HG02571 (cell line): ENCODE measurements around the gene TNFRSF8.

Experiments
- ATAC-seq: cut with Tn5 transposase; IDR thresholded peaks from one replicate; pipeline ENCODE4 v1.9.1; 2021; ENCODE audit warnings: mild to moderate bottlenecking, moderate library complexity; ENCODE audit not compliant: unreplicated experiment

The TNFRSF8 gene

DNA sequence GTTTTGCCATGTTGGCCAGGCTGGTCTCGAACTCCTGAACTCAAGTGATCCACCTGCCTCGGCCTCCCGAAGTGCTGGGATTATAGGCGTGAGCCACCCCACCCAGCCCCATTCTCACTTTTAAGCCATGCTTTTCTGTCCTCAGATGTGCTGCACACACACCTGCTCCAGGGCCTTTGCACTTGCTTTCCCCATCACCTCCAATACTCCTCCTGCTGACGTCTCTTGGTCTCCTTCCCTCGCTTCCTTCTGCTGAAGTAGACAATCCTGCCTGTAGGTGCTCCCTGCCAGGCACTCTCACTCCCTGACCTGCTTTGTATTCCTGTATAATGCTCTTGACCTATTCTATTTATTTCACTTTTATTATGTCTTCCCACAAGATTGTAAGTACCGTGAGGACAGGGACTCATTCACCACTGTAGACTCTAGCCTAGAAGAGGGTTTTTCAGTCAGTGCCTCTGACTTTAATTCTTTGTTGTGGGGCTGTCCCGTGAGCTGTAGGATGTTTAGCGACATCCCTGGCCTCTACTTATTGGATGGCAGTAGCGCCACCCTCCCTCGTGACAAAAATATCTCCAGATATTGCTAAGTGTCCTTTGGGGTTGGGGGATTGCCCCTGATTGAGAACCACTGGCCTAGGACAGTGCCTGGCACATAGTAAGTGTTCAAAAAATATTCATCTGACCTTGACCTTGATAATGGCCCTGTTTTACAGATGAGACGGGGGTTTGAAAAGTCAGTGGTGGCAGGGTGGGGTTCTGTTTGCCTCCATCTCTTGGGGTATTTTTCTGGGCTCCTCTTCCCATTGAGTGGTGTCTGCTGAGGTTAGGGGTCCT lies 108.3 kb downstream of the TNFRSF8 start:
- no peak for ATAC-seq

DNA sequence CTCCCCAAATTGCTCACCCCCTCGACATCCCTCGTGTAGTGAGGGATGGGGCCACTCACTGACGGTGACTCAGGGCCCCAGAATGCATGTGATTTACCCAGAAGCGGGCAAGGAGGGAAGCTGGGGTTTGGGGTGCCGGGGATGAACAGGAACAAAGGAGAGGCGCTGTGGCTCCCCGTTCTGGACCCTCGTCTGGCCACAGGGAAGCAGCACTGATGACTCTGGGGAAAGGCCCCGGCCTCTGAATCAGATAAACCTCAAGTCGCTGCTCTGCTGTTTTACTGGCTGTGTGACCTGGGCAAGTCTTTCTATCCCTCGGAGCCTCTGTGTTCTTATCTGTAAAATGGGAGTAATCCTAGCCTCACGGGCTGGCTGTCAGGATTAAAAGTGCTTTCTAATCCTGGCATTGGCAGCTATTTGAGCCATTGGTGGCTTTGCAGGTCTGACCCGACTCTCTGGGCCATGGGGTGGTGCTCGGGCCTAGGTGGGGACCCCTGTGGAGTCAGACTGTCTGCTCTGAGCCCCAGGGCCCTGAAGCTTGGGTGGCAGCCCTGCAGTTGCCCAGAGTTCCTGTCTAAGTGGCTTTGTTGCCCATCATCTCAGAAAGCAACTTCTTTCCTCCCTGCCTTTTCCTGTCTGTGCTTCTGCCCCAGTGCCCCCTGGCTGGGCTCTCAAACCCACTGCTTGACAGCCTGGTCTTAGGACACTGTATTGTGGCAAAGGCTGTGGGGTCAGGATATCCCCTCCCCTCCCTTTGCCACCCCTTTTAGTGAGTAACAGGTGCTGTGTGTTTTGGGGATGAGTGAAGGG lies 109.1 kb downstream of the TNFRSF8 start:
- no peak for ATAC-seq

DNA sequence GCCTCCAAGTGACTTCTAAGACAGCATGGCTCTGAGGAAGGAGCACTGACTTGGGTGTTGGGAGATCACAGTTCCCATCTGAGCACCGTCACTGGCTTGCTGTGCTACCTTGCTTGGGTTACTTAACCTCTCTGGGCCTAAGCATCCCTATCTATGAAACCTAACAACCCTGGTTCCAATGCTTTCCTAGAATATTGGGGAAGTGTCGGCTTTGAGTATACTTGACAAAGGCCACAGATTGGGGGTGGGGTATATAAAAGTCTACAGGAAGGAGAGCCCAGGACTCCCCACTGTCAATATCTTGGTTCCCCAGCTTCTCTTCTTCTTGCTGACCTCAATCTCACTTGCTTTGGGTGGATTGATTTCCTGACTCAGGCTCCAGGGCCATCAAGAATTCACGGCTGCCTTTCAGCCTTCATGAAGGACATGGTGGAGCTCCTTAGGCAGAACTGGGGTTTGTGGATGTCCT lies 110.0 kb downstream of the TNFRSF8 start:
- no peak for ATAC-seq

DNA sequence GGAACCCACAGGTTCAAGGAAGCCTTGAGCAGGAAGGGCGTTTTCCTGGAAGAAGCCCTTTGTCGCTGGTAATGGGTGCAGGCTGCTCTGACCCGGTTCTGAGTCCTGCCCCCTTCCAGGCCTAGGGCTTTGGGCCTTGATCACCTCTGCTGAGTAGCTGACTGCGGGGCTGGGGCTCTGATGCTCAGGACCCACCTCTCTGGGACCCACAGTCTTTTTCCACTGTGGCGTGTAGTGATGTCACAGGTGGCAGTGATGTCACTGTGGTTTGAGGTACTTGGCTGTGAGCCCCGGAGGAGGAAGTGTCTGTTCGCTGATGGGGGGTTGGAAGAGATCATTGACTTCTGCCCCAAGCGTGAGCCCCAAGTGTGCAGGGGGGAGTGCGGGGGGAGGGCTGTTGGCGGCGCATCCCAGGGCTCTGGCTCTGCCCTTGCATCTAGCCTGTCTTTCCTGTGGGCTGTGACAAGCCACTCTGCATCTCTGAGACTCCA lies 110.6 kb downstream of the TNFRSF8 start:
- no peak for ATAC-seq

DNA sequence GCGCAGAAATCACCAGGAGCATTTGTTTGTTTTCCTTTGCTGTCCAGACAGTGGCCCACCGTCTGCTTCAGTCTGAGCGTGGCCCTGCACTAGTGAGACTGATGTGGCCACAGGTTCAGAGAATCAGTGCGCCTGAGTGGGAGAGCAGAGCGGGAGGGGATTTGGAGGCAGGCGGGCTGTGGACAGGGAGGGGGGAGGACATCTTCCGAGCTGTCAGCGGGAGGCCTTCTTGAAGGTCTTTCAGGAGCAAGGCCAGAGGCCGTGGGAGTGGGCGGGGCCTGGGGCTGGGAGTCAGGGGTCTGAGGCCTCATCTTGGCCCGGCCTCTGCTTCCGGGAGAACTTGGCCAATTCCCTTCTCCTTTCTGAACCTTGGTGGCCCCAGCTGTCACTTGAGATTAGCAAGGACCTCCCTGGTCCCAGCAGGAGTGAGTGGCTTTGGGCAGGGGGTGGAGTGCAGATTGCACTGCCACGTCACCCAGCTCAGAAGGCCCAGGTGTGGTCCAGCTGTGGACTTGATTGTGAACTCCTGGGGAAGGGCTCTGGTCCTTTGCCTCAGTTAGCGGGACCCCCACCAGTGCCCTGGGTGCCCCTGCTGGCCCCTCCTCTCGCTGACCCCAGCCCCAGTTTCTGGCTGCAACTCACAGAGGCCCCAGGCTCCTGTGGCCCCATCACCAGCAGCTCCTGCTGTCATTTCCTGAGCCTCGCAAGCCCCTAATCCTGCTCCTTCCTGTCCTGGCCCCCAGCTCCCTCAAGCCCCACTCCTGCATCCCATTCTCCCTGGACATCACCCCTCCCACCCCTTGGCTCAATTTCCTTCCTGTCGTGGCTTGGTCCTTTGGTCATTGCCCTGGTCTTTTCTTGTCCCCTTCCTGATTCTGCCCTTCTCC lies 112.1 kb downstream of the TNFRSF8 start:
- no peak for ATAC-seq

DNA sequence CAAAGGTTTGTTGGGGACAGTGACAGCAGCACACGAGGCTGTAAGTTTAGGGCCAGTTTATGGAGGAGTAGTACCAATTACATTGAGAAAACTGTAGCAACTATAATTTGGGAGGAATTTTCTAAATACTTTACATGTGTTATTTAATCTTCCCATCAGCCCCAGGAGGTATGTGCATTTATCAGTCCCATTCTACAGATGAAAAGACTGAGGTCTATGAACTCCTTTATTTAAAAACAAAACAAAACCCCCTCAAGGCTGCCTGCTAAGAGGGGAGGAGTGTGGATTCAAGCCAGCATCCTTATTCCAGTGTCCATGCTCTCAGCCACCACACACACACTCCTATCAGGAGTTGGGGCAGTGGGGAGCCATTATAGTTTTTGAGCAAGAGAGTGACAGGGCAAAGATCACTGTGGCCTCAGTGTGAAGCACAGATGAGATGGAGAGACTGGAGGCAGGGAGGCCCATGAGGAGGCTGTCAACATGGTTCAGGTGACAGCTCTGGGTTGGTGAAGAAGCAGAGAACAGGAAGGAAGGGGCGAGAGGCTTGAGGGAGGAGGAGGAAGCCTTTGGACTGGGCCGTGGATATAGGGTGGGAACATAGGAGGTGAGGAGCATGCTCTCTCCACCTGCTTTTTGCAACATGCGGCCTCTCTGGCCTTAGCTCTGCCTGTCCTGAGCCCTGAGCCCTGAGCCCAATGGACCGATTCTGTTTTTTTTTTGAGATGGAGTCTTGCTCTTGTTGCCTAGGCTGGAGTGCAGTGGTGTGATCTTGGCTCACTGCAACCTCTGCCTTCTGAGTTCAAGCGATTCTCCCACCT lies 113.4 kb downstream of the TNFRSF8 start:
- no peak for ATAC-seq

DNA sequence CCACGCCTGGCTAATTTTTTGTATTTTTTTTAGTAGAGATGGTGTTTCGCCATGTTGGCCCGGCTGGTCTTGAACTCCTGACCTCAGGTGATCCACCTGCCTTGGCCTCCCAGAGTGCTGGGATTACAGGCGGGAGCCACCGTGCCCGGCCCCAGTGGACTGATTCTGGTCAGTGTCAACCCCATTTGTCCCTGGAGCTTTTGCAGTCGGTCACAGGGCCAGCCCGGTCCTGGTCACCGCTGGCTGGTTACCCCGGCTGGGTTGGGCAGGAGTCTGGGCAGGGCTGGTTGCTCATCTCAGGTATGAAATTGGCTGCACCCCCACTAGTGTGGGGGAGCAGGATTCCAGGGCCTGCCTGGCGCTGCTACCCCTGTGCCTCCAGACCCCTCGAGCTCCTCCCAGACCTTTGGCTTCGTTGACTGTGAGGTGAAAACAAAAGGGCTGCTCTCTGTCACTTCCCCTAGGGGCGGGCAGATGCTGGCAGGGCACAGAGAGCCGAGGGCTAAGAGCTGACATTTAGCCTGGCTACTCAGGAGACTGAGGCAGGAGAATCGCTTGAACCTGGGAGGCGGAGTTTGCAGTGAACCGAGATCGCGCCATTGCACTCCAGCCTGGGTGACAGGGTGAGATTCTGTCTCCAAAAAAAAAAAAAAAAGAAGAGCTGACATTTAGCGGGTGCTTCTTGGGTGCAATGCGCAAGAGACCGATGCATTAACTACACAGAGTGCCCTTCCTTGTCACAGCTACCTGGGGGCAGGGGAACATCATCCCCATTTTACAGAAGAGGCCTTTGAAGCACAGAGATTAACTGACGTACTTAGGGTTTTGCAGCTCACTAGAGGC lies 114.3 kb downstream of the TNFRSF8 start:
- ATAC-seq: no peak

DNA sequence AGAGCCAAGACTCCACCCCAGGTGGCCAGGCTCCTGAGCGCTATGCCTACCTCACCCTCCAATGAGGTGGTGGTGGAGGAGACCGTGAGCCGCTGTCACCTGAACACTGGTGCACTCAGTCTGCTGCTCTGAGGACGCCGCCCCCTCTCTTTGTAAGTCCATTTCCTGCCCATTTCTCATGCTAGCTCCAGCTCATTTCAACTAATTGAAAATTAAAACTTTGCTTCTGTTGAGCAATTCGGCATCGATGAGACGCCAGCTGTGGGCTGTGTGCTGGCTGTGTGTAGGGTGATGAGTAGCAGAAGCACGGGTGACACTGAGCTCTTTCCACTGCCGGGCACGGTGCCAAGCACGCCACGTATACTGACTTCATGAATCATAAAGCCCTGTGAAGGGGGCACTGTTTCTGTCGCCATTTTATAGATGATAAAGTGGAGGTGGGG lies 114.9 kb downstream of the TNFRSF8 start:
- no peak for ATAC-seq

DNA sequence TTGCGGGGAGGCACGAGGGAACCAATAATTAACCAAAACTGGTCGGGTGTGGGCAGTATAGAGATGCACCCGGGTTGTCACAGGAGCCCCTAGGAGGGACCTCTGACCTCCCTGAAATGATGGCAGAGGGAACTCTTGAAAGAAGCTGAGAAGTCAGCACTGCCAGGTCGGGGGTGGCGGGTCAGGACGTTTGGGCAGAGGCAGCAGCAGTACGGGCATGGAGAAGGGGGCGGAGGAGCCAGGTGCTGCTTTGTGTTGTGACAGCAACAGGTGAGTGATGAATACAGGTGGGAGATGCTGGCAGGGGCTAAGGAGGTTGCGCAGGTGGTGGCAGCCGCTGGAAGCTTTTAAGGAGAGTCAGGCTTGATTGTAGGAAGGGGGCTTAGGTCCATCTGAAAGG lies 115.4 kb downstream of the TNFRSF8 start:
- no peak for ATAC-seq

DNA sequence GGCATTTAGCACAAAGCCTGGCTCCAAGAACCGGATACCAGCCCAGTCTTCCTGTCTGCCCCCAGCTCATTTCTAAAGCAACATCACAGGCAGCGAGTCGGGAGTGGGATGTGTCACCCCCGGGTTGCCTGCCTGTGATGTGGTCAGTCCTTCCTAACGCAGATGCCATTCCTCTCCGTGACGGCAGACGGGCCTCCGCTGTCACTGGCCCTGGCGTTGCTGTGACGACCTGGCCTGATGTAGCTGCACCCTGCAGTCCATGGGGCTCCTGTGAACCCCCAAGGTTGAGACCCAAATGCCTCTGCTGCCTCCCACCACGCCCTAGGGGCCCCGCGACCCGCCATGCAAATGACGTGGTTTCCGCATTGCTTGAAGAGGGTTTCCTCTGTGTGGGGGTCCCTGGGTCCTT lies 116.0 kb downstream of the TNFRSF8 start:
- no peak for ATAC-seq

DNA sequence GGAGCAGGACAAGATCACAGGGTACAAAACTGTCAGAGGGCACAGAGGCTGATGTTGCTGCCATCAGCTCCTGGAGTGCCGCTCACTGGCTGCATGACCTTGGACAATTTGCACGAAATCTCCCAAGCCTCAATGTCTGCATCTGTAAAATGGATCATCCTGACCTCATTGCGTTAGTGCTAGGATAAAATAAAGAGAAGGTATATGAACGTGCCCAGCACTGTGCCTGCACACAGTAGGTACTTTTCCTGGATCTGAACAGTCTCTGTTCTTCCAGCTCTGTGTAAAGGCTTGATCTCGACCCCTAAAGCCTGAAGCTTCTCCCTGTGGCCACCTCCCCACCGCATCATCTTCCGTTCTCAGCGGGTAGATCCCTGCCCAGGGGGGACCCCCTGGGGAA lies 116.6 kb downstream of the TNFRSF8 start:
- no peak for ATAC-seq

DNA sequence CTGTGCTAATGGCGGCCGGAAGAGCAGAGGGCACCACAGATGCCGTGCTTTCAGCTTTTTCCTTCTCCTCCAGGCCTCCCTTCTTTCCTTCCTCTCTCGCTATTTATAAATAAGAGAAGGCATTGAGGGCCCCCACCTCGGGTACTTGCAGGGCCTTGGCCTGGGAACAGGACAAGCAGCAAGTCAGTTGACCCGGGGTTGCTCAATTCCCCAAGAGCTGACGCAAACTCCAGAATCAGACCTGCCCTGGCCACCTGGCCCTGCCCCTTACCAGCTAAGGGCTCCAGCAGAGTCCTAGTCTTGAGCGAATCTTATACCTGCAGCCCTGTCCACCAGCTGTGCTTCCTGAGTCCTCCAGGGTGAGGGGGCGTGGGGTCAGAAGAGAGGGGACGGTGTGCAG lies 117.2 kb downstream of the TNFRSF8 start:
- ATAC-seq: no peak

DNA sequence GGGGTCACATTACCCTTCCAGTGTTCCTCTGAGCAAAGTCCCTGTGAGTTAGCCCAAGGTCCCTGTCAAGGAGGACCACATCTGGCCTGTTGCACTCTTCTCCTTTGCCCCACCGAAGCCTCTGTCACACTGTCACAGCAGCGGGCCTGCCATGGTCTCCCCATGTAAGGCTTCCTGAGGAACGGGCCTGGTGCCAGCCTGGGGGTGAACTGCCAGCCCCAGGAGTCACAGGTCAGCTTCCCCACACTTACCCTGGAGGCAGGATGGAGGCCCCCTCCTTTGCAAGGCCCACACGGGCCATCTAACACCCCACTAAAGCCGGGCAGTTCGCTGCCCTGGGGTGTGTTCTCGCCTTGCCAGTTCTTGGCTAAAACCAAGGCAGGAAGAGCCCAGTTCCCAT lies 117.8 kb downstream of the TNFRSF8 start:
- no peak for ATAC-seq

DNA sequence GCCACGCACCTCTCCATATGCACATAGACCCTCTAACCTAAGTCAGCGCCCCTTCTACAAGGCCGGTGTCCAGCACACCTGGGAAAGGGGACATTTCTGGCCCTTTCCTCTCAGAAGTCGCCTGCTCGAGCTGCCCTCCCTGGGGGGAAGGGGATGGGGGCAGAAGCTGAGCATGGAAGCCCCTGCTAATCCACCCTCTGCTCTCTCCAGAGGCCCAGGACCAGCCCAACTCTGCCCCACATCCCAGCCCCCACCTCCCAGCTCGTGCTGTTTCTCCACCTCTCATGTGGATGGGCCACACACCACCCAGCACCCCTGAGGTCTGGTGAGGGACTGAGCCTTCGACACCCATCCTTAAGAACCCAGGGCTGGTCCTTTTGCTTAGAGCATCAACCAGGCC lies 118.5 kb downstream of the TNFRSF8 start:
- no peak for ATAC-seq

DNA sequence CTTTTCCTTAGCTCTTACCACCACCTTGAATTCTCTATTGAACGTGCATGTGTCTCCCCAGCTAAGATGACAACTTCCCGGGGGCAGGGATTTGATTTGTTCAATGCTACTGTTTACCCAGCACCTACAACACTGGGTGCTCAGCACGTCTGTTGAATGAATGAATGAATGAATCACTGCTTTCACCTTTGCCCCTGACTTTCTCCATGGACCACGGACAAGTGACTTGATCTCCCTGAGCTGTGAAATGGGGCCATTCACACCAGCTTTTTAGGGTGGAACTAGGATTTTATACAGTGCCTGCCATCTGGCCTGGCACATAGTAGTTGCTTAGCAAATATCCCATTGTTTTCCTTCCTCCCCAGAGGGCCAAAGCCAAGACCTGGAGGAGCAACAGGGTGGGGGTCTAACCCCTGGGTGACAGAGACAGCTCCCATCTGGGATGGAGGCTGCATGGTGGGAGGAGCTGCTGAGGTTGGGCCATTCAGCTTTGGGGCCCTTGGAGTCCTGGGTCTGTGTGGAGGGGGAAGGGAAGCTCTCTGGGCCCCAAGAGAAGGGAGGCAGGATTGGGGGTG lies 119.4 kb downstream of the TNFRSF8 start:
- ATAC-seq: no peak

DNA sequence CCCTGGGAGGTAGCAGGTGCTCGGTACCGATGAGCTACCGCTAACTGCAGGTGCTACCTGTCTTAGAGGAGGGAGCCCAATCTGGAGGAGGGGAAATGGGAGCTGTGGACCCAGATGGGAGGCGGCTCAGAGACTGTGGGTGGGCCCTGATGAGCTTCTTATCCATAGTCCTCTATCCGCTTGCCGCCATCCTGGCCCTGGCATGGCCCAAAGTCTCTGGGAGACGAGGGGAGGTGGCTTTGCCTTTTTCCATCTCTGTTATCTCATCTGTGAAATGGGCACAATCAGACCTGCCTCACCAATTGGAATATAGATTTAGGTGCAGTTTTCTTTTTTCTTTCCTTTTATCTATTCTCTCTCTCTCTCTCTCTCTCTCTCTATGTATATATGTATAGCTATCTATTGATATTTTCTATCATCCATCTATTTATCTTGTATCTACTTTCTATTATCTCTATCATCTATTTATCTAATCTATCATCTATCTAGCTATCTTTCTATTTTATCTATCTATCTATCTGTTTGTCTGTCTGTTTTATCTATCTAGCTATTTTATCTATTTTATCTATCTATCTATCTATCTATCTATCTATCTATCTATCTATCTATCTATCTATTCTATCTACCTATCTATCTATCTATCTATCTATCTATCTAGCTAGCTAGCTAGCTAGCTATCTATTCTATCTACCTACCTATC lies 120.1 kb downstream of the TNFRSF8 start:
- no peak for ATAC-seq

DNA sequence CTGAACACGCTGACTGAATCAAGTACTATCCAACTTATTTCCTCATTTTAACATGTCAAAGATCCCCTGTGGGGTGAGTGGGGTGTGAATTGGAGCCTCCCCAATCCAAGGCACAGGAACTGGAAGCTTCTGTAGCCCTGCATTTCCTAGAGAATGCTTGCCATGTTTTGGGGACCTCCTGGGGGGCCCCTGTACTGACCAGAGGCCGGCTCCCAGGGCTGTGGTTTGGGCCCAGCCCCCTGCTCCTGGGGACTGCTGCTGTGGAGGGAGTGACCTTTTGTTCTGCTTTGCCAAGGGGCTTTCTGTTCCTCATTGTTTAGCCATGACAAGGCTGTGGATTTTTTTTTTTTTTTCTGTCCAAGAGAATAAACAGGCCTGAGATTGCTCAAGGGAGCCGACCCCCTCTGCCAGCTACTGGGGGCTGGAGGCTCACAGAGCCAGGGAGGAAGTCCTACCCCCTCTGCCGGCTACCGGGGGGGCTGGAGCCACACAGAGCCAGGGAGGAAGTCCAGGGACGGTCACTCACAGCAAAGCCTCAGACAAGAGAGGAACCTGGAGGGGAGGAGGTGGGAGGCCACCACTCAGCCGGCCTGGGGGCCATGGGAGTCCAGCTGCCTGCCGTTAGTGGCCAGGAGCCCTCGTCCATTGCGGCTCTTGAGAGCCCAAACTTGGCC lies 121.0 kb downstream of the TNFRSF8 start:
- ATAC-seq: no peak
